Endothelial cell of umbilical vein (primary cell): ENCODE results near the gene PDE7B.
"Not testable (repeated sequence)": the region's sequence is repeated elsewhere in the genome, so short reads cannot be mapped to it uniquely, and the experiment has no call there.

Experiments
- EZH2 ChIP-seq: IDR thresholded peaks from 2 replicates; pipeline ENCODE4 v1.6.1; 2012; ENCODE audit warnings: borderline replicate concordance, low read depth, mild to moderate bottlenecking, moderate library complexity, low read length, inconsistent platforms; ENCODE audit not compliant: severe bottlenecking
- FOS ChIP-seq: IDR thresholded peaks from 2 replicates; pipeline ENCODE4 v1.6.1; 2011; ENCODE audit warnings: mild to moderate bottlenecking, low read length, moderate library complexity, borderline replicate concordance; ENCODE audit not compliant: insufficient read depth
- GATA2 ChIP-seq: IDR thresholded peaks from 2 replicates; pipeline ENCODE4 v1.7.0; 2011; ENCODE audit warnings: low read depth, mild to moderate bottlenecking, moderate library complexity, mixed read lengths, low read length; ENCODE audit not compliant: insufficient read length, insufficient read depth
- JUN ChIP-seq: IDR thresholded peaks from 2 replicates; pipeline ENCODE4 v1.6.1; 2011; ENCODE audit warnings: borderline replicate concordance, low read depth; ENCODE audit not compliant: insufficient read length, insufficient read depth
- MYC ChIP-seq: IDR thresholded peaks from one replicate; pipeline ENCODE4 v1.6.1; 2011; ENCODE audit warnings: mild to moderate bottlenecking, low read depth, low read length
- POLR2A ChIP-seq: IDR thresholded peaks from 2 replicates; pipeline ENCODE4 v1.6.1; 2012; ENCODE audit warnings: low read depth, mild to moderate bottlenecking, control low read depth, low read length
- POLR2AphosphoS5 ChIP-seq: IDR thresholded peaks from 2 replicates; pipeline ENCODE4 v1.6.1; 2012; ENCODE audit warnings: low read depth, mild to moderate bottlenecking, control low read depth, low read length, moderate library complexity; ENCODE audit not compliant: insufficient read depth
- TF ChIP-seq, protein P1 (sequence below), 2 donors: IDR thresholded peaks; 1 replicate in 1 of 2; 2 replicates in 1 of 2; pipeline ENCODE4 v1.5.1; 2011; ENCODE audit warnings: low read length in 2 of 2, mild to moderate bottlenecking in 2 of 2, moderate library complexity in 2 of 2, control low read depth in 1 of 2, inconsistent platforms in 1 of 2, low read depth in 1 of 2; ENCODE audit not compliant: insufficient read depth in 1 of 2; ENCODE audit errors: extremely low read depth in 1 of 2
- TF ChIP-seq, protein P2 (sequence below): IDR thresholded peaks from 2 replicates; pipeline ENCODE4 v1.6.1; 2011; ENCODE audit not compliant: insufficient read depth, insufficient read length

DNA sequence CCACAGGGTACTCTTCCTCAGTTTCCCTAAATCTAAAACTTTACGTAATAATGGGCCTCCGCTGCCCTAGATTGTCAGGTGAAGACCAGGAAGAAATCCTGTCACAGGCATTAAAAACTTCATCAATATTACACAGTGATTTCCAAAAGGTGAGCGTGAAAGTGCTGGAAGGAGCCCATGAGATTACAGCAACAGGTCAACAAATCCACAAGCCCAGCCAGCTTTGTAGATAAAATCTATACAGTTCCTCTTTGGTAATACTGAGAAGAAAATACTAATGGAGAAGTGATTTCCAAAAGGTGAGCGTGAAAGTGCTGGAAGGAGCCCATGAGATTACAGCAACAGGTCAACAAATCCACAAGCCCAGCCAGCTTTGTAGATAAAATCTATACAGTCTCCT lies 254.3 kb downstream of the PDE7B start:
- TF ChIP-seq POLR2AphosphoS5, POLR2A, EZH2, JUN, MYC, GATA2, FOS: not testable (repeated sequence)
- TF ChIP-seq, protein P1, sequence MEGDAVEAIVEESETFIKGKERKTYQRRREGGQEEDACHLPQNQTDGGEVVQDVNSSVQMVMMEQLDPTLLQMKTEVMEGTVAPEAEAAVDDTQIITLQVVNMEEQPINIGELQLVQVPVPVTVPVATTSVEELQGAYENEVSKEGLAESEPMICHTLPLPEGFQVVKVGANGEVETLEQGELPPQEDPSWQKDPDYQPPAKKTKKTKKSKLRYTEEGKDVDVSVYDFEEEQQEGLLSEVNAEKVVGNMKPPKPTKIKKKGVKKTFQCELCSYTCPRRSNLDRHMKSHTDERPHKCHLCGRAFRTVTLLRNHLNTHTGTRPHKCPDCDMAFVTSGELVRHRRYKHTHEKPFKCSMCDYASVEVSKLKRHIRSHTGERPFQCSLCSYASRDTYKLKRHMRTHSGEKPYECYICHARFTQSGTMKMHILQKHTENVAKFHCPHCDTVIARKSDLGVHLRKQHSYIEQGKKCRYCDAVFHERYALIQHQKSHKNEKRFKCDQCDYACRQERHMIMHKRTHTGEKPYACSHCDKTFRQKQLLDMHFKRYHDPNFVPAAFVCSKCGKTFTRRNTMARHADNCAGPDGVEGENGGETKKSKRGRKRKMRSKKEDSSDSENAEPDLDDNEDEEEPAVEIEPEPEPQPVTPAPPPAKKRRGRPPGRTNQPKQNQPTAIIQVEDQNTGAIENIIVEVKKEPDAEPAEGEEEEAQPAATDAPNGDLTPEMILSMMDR (IDR thresholded peaks at IDR 0.05; ENCODE audit: extremely low read depth in 1 of 2, insufficient read depth in 1 of 2, low read depth in 1 of 2, low read length in 2 of 2) = not testable (repeated sequence)
- TF ChIP-seq, protein P2, sequence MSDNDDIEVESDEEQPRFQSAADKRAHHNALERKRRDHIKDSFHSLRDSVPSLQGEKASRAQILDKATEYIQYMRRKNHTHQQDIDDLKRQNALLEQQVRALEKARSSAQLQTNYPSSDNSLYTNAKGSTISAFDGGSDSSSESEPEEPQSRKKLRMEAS = not testable (repeated sequence)
